Activated CD4-positive, alpha-beta T cell treated with anti-CD3 and anti-CD28 coated beads, Interleukin-2, amount 10 ng/mL, durations not matched to agents 7 days and 5 days (primary cell): Measurements from ENCODE around the gene EPB41L2. TPM values are rescaled to one million over a fixed set of nuclear protein-coding genes. Genes with fewer than 3 reads are reported as not detected.

Source experiments
- CTCF ChIA-PET: fragments of 350-600 bp; sonication (Branson Sonifier 250); formaldehyde crosslinking; loops from one replicate; lab custom pipeline; 2021; ENCODE audit warnings: antibody characterized with exemption; lab: Charles Lee
- POLR2A ChIA-PET: fragments of 350-600 bp; sonication (Branson Sonifier 250); formaldehyde crosslinking; loops from one replicate; lab custom pipeline; 2021; ENCODE audit warnings: antibody characterized with exemption; lab: Charles Lee
- DNase-seq: peaks from one replicate; pipeline ENCODE4 v3.0.0-alpha.2; 2020
- H3K27ac Mint-ChIP-seq: one replicate; pipeline ENCODE4 v1.8.0; 2021; ENCODE audit warnings: mild to moderate bottlenecking, moderate library complexity, mixed read lengths
- H3K27me3 Mint-ChIP-seq: one replicate; pipeline ENCODE4 v1.8.0; 2021; ENCODE audit warnings: mixed read lengths
- H3K36me3 Mint-ChIP-seq: one replicate; pipeline ENCODE4 v1.8.0; 2021; ENCODE audit warnings: low read depth, mixed read lengths
- H3K4me1 Mint-ChIP-seq: one replicate; pipeline ENCODE4 v1.8.0; 2021; ENCODE audit warnings: mixed read lengths
- H3K4me3 Mint-ChIP-seq: one replicate; pipeline ENCODE4 v1.8.0; 2021; ENCODE audit warnings: mild to moderate bottlenecking, moderate library complexity, mixed read lengths
- H3K9me3 Mint-ChIP-seq: one replicate; pipeline ENCODE4 v1.8.0; 2021; ENCODE audit warnings: mixed read lengths
- total RNA-seq, 2 experiments: library from RNA; stranded (reverse); gene quantifications; one replicate each; pipeline ENCODE4 v1.2.3, GENCODE V29; 2021

Gene EPB41L2
- total RNA-seq, 2 experiments from 2014 or later = 20.2 to 25.2 TPM

GRCh38 chr6:131041814-131042213 is 21.2 kb downstream of the EPB41L2 start:
- H3K9me3 Mint-ChIP-seq = no peaks in the 10 kb centered on the region

GRCh38 chr6:131040866-131041265 is 22.2 kb downstream of the EPB41L2 start:
- Mint-ChIP-seq H3K9me3 (no peaks in the 10 kb centered on the region), H3K27me3 (no peaks in the 10 kb centered on the region), H3K27ac (no peak overlapping the region), H3K4me1 (no peaks in the 10 kb centered on the region), H3K4me3 (no peak overlapping the region), H3K36me3 (no peaks in the 10 kb centered on the region)
- no peak for DNase-seq
- ChIA-PET POLR2A (no interaction called here), CTCF (interaction anchor here (0.8 kb wide), 1 partner anchor 75 kb away, joined by 3 read pairs; no protein-coding TSS in a partner anchor)

More at GRCh38 chr6:131041814-131042213, 21.2 kb downstream of the EPB41L2 start:
- H3K4me1 Mint-ChIP-seq = no peaks in the 10 kb centered on the region
- no peak for DNase-seq
- CTCF ChIA-PET = no interaction called here
- no peak overlapping the region for H3K4me3 Mint-ChIP-seq
- POLR2A ChIA-PET = no interaction called here
- H3K27me3 Mint-ChIP-seq = no peaks in the 10 kb centered on the region
- H3K36me3 Mint-ChIP-seq = no peaks in the 10 kb centered on the region
- no peak overlapping the region for H3K27ac Mint-ChIP-seq

GRCh38 chr6:131039345-131039680 is 23.7 kb downstream of the EPB41L2 start:
- H3K4me1 Mint-ChIP-seq = no peaks in the 10 kb centered on the region
- H3K4me3 Mint-ChIP-seq = no peak overlapping the region
- ChIA-PET CTCF (no interaction called here), POLR2A (no interaction called here)
- H3K27me3 Mint-ChIP-seq = no peaks in the 10 kb centered on the region
- no peak for DNase-seq
- no peaks in the 10 kb centered on the region for H3K36me3 Mint-ChIP-seq
- no peaks in the 10 kb centered on the region for H3K9me3 Mint-ChIP-seq
- no peak overlapping the region for H3K27ac Mint-ChIP-seq

GRCh38 chr6:131038597-131039344 is 24.3 kb downstream of the EPB41L2 start:
- H3K4me1 Mint-ChIP-seq = no peaks in the 10 kb centered on the region
- no peaks in the 10 kb centered on the region for H3K9me3 Mint-ChIP-seq
- no peak overlapping the region for H3K27ac Mint-ChIP-seq
- ChIA-PET CTCF (no interaction called here), POLR2A (no interaction called here)
- H3K27me3 Mint-ChIP-seq = no peaks in the 10 kb centered on the region
- H3K36me3 Mint-ChIP-seq = no peaks in the 10 kb centered on the region
- no peak for DNase-seq
- no peak overlapping the region for H3K4me3 Mint-ChIP-seq

- no peaks in the 10 kb centered on the region for H3K27me3 Mint-ChIP-seq
- no peak for DNase-seq
- no peak overlapping the region for H3K4me3 Mint-ChIP-seq
- ChIA-PET POLR2A (no interaction called here), CTCF (no interaction called here)
- H3K4me1 Mint-ChIP-seq = no peaks in the 10 kb centered on the region
- no peaks in the 10 kb centered on the region for H3K9me3 Mint-ChIP-seq
- no peak overlapping the region for H3K27ac Mint-ChIP-seq
- no peaks in the 10 kb centered on the region for H3K36me3 Mint-ChIP-seq
Measured at GRCh38 chr6:131037194-131037897, 25.7 kb downstream of the EPB41L2 start.

- CTCF ChIA-PET = no interaction called here
- Mint-ChIP-seq H3K27ac (no peak overlapping the region), H3K4me3 (no peak overlapping the region), H3K9me3 (no peaks in the 10 kb centered on the region), H3K36me3 (no peaks in the 10 kb centered on the region), H3K27me3 (no peaks in the 10 kb centered on the region), H3K4me1 (no peaks in the 10 kb centered on the region)
- no peak for DNase-seq
- POLR2A ChIA-PET = no interaction called here
Measured at GRCh38 chr6:131036601-131037000, 26.4 kb downstream of the EPB41L2 start.

- ChIA-PET POLR2A (no interaction called here), CTCF (no interaction called here)
- Mint-ChIP-seq H3K4me3 (no peak overlapping the region), H3K27ac (no peak overlapping the region), H3K27me3 (no peaks in the 10 kb centered on the region), H3K9me3 (no peaks in the 10 kb centered on the region), H3K4me1 (no peaks in the 10 kb centered on the region), H3K36me3 (no peaks in the 10 kb centered on the region)
- no peak for DNase-seq
Measured at GRCh38 chr6:131036143-131036542, 26.9 kb downstream of the EPB41L2 start.

- DNase-seq = no peak
- ChIA-PET POLR2A (no interaction called here), CTCF (no interaction called here)
- H3K9me3 Mint-ChIP-seq = no peaks in the 10 kb centered on the region
- H3K4me1 Mint-ChIP-seq = no peaks in the 10 kb centered on the region
- no peak overlapping the region for H3K4me3 Mint-ChIP-seq
- no peaks in the 10 kb centered on the region for H3K36me3 Mint-ChIP-seq
- no peaks in the 10 kb centered on the region for H3K27me3 Mint-ChIP-seq
- H3K27ac Mint-ChIP-seq = no peak overlapping the region
Measured at GRCh38 chr6:131035582-131035981, 27.5 kb downstream of the EPB41L2 start.

GRCh38 chr6:131033631-131034030 is 29.4 kb downstream of the EPB41L2 start:
- Mint-ChIP-seq H3K9me3 (no peaks in the 10 kb centered on the region), H3K27ac (no peak overlapping the region), H3K27me3 (no peaks in the 10 kb centered on the region), H3K36me3 (no peaks in the 10 kb centered on the region), H3K4me1 (no peaks in the 10 kb centered on the region), H3K4me3 (no peak overlapping the region)
- POLR2A ChIA-PET = no interaction called here
- CTCF ChIA-PET = no interaction called here
- DNase-seq = no peak

GRCh38 chr6:131029626-131030297 is 33.3 kb downstream of the EPB41L2 start:
- ChIA-PET CTCF (interaction anchor here (0.5 kb wide), 1 partner anchor 339 kb away, joined by 4 read pairs; no protein-coding TSS in a partner anchor), POLR2A (no interaction called here)
- Mint-ChIP-seq H3K9me3 (no peaks in the 10 kb centered on the region), H3K4me3 (no peak overlapping the region), H3K27me3 (no peaks in the 10 kb centered on the region), H3K36me3 (no peaks in the 10 kb centered on the region), H3K4me1 (no peaks in the 10 kb centered on the region), H3K27ac (no peak overlapping the region)
- no peak for DNase-seq

GRCh38 chr6:131027326-131027725 is 35.7 kb downstream of the EPB41L2 start:
- H3K4me3 Mint-ChIP-seq = no peak overlapping the region
- CTCF ChIA-PET = no interaction called here

GRCh38 chr6:131026243-131026642 is 36.8 kb downstream of the EPB41L2 start:
- Mint-ChIP-seq H3K36me3 (no peaks in the 10 kb centered on the region), H3K9me3 (no peaks in the 10 kb centered on the region), H3K4me3 (no peak overlapping the region), H3K27me3 (no peaks in the 10 kb centered on the region), H3K27ac (no peak overlapping the region), H3K4me1 (no peaks in the 10 kb centered on the region)
- no peak for DNase-seq
- POLR2A ChIA-PET = no interaction called here
- CTCF ChIA-PET = no interaction called here

More at GRCh38 chr6:131027326-131027725, 35.7 kb downstream of the EPB41L2 start:
- Mint-ChIP-seq H3K27ac (no peak overlapping the region), H3K27me3 (no peaks in the 10 kb centered on the region), H3K9me3 (no peaks in the 10 kb centered on the region), H3K4me1 (no peaks in the 10 kb centered on the region), H3K36me3 (no peaks in the 10 kb centered on the region)
- POLR2A ChIA-PET = no interaction called here
- DNase-seq = no peak

- H3K27me3 Mint-ChIP-seq = no peaks in the 10 kb centered on the region
- ChIA-PET CTCF (interaction anchor here (0.6 kb wide), 1 partner anchor 758 kb away, joined by 3 read pairs; no protein-coding TSS in a partner anchor), POLR2A (no interaction called here)
- DNase-seq = no peak
- no peaks in the 10 kb centered on the region for H3K4me1 Mint-ChIP-seq
- no peak overlapping the region for H3K4me3 Mint-ChIP-seq
- H3K27ac Mint-ChIP-seq = no peak overlapping the region
- no peaks in the 10 kb centered on the region for H3K36me3 Mint-ChIP-seq
- H3K9me3 Mint-ChIP-seq = no peaks in the 10 kb centered on the region
Measured at GRCh38 chr6:131024565-131024964, 38.5 kb downstream of the EPB41L2 start.
